Stimulated activated CD4-positive, alpha-beta T cell treated with anti-CD3 and anti-CD28 coated beads, Interleukin-4, amount 100 ng/mL, for 48 hours (primary cell): ENCODE data around the gene NUBPL.
"Not testable (repeated sequence)": the region's sequence is repeated elsewhere in the genome, so short reads cannot be mapped to it uniquely, and the experiment has no call there.

Experiments used
- DNase-seq, 2 donors: peaks; one replicate each; pipeline ENCODE4 v3.0.0-alpha.2; 2020; ENCODE audit warnings: low read depth in 2 of 2

NUBPL gene

GRCh38 chr14:31811693-31812628 lies 250.8 kb downstream of the NUBPL start:
- not testable (repeated sequence) for DNase-seq

- DNase-seq = not testable (repeated sequence)
Observed at GRCh38 chr14:31813724-31814490, 252.7 kb downstream of the NUBPL start.

GRCh38 chr14:31819281-31819680 lies 258.1 kb downstream of the NUBPL start:
- DNase-seq = no peak

GRCh38 chr14:31825459-31825858 lies 264.3 kb downstream of the NUBPL start:
- no peak for DNase-seq

GRCh38 chr14:31827325-31827724 lies 266.1 kb downstream of the NUBPL start:
- DNase-seq = no peak

GRCh38 chr14:31828946-31829868 lies 268.0 kb downstream of the NUBPL start:
- no peak for DNase-seq

- no peak for DNase-seq
Observed at GRCh38 chr14:31834616-31835015, 273.4 kb downstream of the NUBPL start.

GRCh38 chr14:31835049-31835448 lies 273.8 kb downstream of the NUBPL start:
- no peak for DNase-seq

- DNase-seq = no peak
Observed at GRCh38 chr14:31837031-31837430, 275.8 kb downstream of the NUBPL start.

GRCh38 chr14:31842899-31843298 lies 281.7 kb downstream of the NUBPL start:
- DNase-seq = no peak

GRCh38 chr14:31843361-31844091 lies 282.3 kb downstream of the NUBPL start:
- DNase-seq = no peak

GRCh38 chr14:31854508-31855075 lies 293.4 kb downstream of the NUBPL start:
- no peak for DNase-seq

GRCh38 chr14:31855262-31855661 lies 294.1 kb downstream of the NUBPL start:
- no peak for DNase-seq

- DNase-seq = not testable (repeated sequence)
Observed at GRCh38 chr14:31856003-31856402, 294.8 kb downstream of the NUBPL start.

- DNase-seq = no peak
Observed at GRCh38 chr14:31858868-31859267, 297.7 kb downstream of the NUBPL start.

- DNase-seq = no peak
Observed at GRCh38 chr14:31864937-31865855, 304.0 kb downstream of the NUBPL start.

GRCh38 chr14:31867570-31867969 lies 306.4 kb downstream of the NUBPL start:
- DNase-seq = no peak

- DNase-seq = not testable (repeated sequence)
Observed at GRCh38 chr14:31868096-31868495, 306.9 kb downstream of the NUBPL start.

GRCh38 chr14:31876741-31877140 lies 315.5 kb downstream of the NUBPL start:
- DNase-seq = no peak
